K562 (cell line): ENCODE data around the gene SMG9. TPM values are rescaled to one million over a fixed set of nuclear protein-coding genes. Genes with fewer than 3 reads are reported as not detected.

ENCODE experiments used
- ATAC-seq: fragments of 200-7000 bp; cut with Tn5 transposase; 3 replicates; pipeline ENCODE4 v1.9.1; 2020; ENCODE audit warnings: moderate library complexity
- BruUV-seq: library from RNA; stranded (reverse); fragments of 400-500 nt; replicated peaks from 2 replicates; lab custom pipeline; 2021; lab: Mats Ljungman, UMichigan
- CTCF ChIA-PET: fragments of 300-600 bp; formaldehyde crosslinking; extraction: SDS; loops from one replicate; lab custom pipeline; 2021; ENCODE audit warnings: low intra/inter-chr PET ratio; lab: Yijun Ruan, JAX
- POLR2A ChIA-PET: fragments of 300-600, 350-650 bp; sonication (Branson Sonifier 250); formaldehyde crosslinking; extraction: SDS; loops from one replicate; lab custom pipeline; 2021; ENCODE audit warnings: antibody characterized with exemption, inconsistent platforms; lab: Yijun Ruan, JAX
- DNase-seq, 4 experiments: peaks; one replicate each; pipeline versions ENCODE4 v3.0.0 to v3.0.0-alpha.2; 2011 to 2018; ENCODE audit warnings: low spot score in 3 of 4, mixed read lengths in 3 of 4; ENCODE audit errors: extremely low read depth in 1 of 4
- FAIRE-seq: peaks from 2 replicates; lab custom pipeline; 2011; peaks lifted over from hg19 to GRCh38; lab: Jason Lieb, UNC
- H2AFZ ChIP-seq: 2 replicates; pipeline ENCODE4 v1.6.0; 2011; ENCODE audit warnings: low read depth, low read length, control low read depth, inconsistent platforms
- H3K27ac ChIP-seq: fragments of 200-600 bp; 3 replicates; pipeline ENCODE4 v1.8.0; 2011; ENCODE audit warnings: low read depth, mild to moderate bottlenecking, control low read depth, inconsistent platforms, low read length, moderate library complexity, mixed read lengths; ENCODE audit errors: extremely low read depth
- H3K27me3 ChIP-seq, 2 experiments: fragments of 300-600 bp in 1 of 2; 2 replicates in 1 of 2; 3 replicates in 1 of 2; pipeline versions ENCODE4 v1.6.0 to v1.8.0; 2011; ENCODE audit warnings: inconsistent platforms in 2 of 2, low read length in 2 of 2, mild to moderate bottlenecking in 1 of 2, mixed read lengths in 1 of 2, moderate library complexity in 1 of 2; ENCODE audit not compliant: control insufficient read depth in 2 of 2, insufficient read depth in 2 of 2
- H3K36me3 ChIP-seq: fragments of 300-600 bp; 3 replicates; pipeline ENCODE4 v1.8.0; 2011; ENCODE audit warnings: mild to moderate bottlenecking, low read length, inconsistent platforms; ENCODE audit not compliant: control insufficient read depth, insufficient read depth
- H3K4me1 ChIP-seq, 2 experiments: fragments of 200-600 bp in 1 of 2; replicated peaks in 1 of 2; 2 replicates in 1 of 2; 3 replicates in 1 of 2; pipeline versions ENCODE4 v1.5.1 to v1.8.0; 2011; ENCODE audit warnings: inconsistent platforms in 2 of 2, low read length in 2 of 2, mild to moderate bottlenecking in 1 of 2, mixed read lengths in 1 of 2, moderate library complexity in 1 of 2; ENCODE audit not compliant: control insufficient read depth in 2 of 2, insufficient read depth in 2 of 2
- H3K4me2 ChIP-seq: 2 replicates; pipeline ENCODE4 v1.6.1; 2011; ENCODE audit warnings: low read length, control low read depth, inconsistent platforms, mixed read lengths; ENCODE audit not compliant: insufficient read depth
- H3K4me3 ChIP-seq: fragments of 200-600 bp; sonication (generic), shearing (Covaris generic); 2 replicates; pipeline ENCODE4 v1.5.1; 2016; ENCODE audit warnings: control low read depth, inconsistent platforms
- H3K79me2 ChIP-seq: fragments of 200-600 bp; 3 replicates; pipeline ENCODE4 v1.8.0; 2011; ENCODE audit warnings: low read length, inconsistent platforms; ENCODE audit not compliant: control insufficient read depth, insufficient read depth
- H3K9ac ChIP-seq, 2 experiments: 2 replicates each; pipeline versions ENCODE4 v1.6.0 to v1.6.1; 2011; ENCODE audit warnings: low read depth in 2 of 2, low read length in 2 of 2, control low read depth in 1 of 2, inconsistent platforms in 1 of 2, mild to moderate bottlenecking in 1 of 2, mixed read lengths in 1 of 2; ENCODE audit not compliant: insufficient read depth in 1 of 2
- H3K9me1 ChIP-seq: one replicate; pipeline ENCODE4 v1.6.0; 2011; ENCODE audit warnings: inconsistent platforms, mild to moderate bottlenecking, low read length, moderate library complexity; ENCODE audit not compliant: control insufficient read depth, insufficient read depth
- H3K9me3 ChIP-seq: replicated peaks from 2 replicates; pipeline ENCODE4 v1.5.1; 2011; ENCODE audit warnings: low read depth, low read length, inconsistent platforms; ENCODE audit not compliant: control insufficient read depth, insufficient read depth
- H4K20me1 ChIP-seq: replicated peaks from 2 replicates; pipeline ENCODE4 v1.6.1; 2011; ENCODE audit warnings: low read length, inconsistent platforms, mixed read lengths; ENCODE audit not compliant: control insufficient read depth, insufficient read depth
- C11orf30 ChIP-seq: fragments of 450-650 bp; IDR thresholded peaks from 2 replicates; pipeline ENCODE4 v1.6.1; 2016; ENCODE audit warnings: low read depth, mild to moderate bottlenecking
- CREB3L1 ChIP-seq: fragments of 450-650 bp; IDR thresholded peaks from 2 replicates; pipeline ENCODE4 v1.6.1; 2014; ENCODE audit warnings: low read depth, mild to moderate bottlenecking, moderate library complexity, borderline replicate concordance
- CREB5 ChIP-seq: fragments of 250-450 bp; sonication (Bioruptor Pico); IDR thresholded peaks from 2 replicates; pipeline ENCODE4 v1.5.0; 2020; ENCODE audit warnings: mild to moderate bottlenecking
- FOSL1 ChIP-seq: fragments of 200-800 bp; sonication (Bioruptor generic); conservative IDR thresholded peaks from 2 replicates; pipeline ENCODE4 v1.6.1; 2016; ENCODE audit warnings: missing genetic modification characterization, missing compliant biosample characterization
- MIER1 ChIP-seq: fragments of 450-650 bp; IDR thresholded peaks from 2 replicates; pipeline ENCODE4 v1.6.1; 2016; ENCODE audit warnings: antibody characterized with exemption, mild to moderate bottlenecking, low read depth
- POLR2B ChIP-seq: fragments of 450-650 bp; IDR thresholded peaks from 2 replicates; pipeline ENCODE4 v1.6.1; 2018; ENCODE audit warnings: low read depth; ENCODE audit not compliant: partially characterized antibody
- RBBP5 ChIP-seq: fragments of 200-600 bp; sonication (generic); IDR thresholded peaks from 2 replicates; pipeline ENCODE4 v1.6.1; 2012; ENCODE audit warnings: borderline replicate concordance, mild to moderate bottlenecking, low read length, control low read depth, inconsistent platforms; ENCODE audit not compliant: insufficient read depth, poor library complexity, severe bottlenecking
- RFX7 ChIP-seq: fragments of 250-450 bp; sonication (Bioruptor Pico); IDR thresholded peaks from 2 replicates; pipeline ENCODE4 v1.5.1; 2021; ENCODE audit warnings: mild to moderate bottlenecking
- SOX6 ChIP-seq: fragments of 450-650 bp; IDR thresholded peaks from 2 replicates; pipeline ENCODE4 v1.6.1; 2014; ENCODE audit warnings: mild to moderate bottlenecking
- ZNF407 ChIP-seq: fragments of 450-650 bp; IDR thresholded peaks from 2 replicates; pipeline ENCODE4 v1.6.1; 2016; ENCODE audit warnings: low read depth
- WGBS: fragments of 100-300 bp; shearing (Covaris generic); methylation state at CpG from one replicate; pipeline ENCODE4 v1.1.6; 2016; ENCODE audit warnings: low coverage, mixed read lengths; ENCODE audit not compliant: insufficient coverage; ENCODE audit errors: missing lambda C conversion rate; 5-methylcytosine and 5-hydroxymethylcytosine counted together
- in situ Hi-C: fragments of 300-500 bp; cut with MboI; formaldehyde crosslinking; loops from 4 replicates; pipeline ENCODE4 v1.15.0; 2018; ENCODE audit warnings: inconsistent platforms, mixed read lengths
- intact Hi-C: fragments of 100-400 bp; cut with micrococcal nuclease; formaldehyde crosslinking; loops from 2 replicates; pipeline ENCODE4 v1.14.2; 2022
- polyA plus RNA-seq, 8 experiments: library from polyadenylated mRNA; depleted of rRNA in 4 of 8; stranded (reverse) in 5 of 8; unstranded in 3 of 8; fragments of >200 nt; fragmentation: Nextera tagmentation in 2 of 8; fragmentation: Illumina TruSeq in 1 of 8; extraction: Ambion mirVana in 2 of 8; extraction: Trizol in 1 of 8; gene quantifications; 2 replicates each; pipeline versions ENCODE4 v1.2.1 to v1.2.3, GENCODE V29; 2011 to 2014; ENCODE audit warnings: inconsistent platforms in 1 of 8, missing spikeins in 1 of 8
- total RNA-seq, 7 experiments: library from RNA; depleted of rRNA in 6 of 7; stranded (reverse); fragments of >200 nt in 6 of 7; fragmentation: Illumina TruSeq in 2 of 7; extraction: Trizol in 2 of 7; gene quantifications; 2 replicates each; pipeline versions ENCODE4 v1.2.1 to v1.2.3, GENCODE V29; 2011 to 2021; ENCODE audit warnings: low replicate concordance in 1 of 7

Gene SMG9
- total and polyA plus RNA-seq, 9 of the 15 experiments (the other 6 are each of a cell fraction or from before 2014, with no cell fraction given), result 1.7 to 79.7 (median 40.2) TPM

- Histone ChIP-seq H3K9ac (peak overlapping the region; percentile 52 to 93; a peak in 3 of 4 replicates), H3K4me1 (peaks cover 82 to 99% of the 10 kb centered on the region in 2 experiments), H3K27me3 (no peaks in the 10 kb centered on the region), H3K4me3 (peak overlapping the region; percentile 47), H2AFZ (0 out of 2 replicates have a peak overlapping the region, but pooled peaks have one; percentile 9), H3K79me2 (peaks cover 71% of the 10 kb centered on the region), H3K9me1 (no peaks in the 10 kb centered on the region), H4K20me1 (no peaks in the 10 kb centered on the region), H3K27ac (peak overlapping the region; percentile 83), H3K4me2 (peak overlapping the region; percentile 72), H3K36me3 (peaks cover 5% of the 10 kb centered on the region), H3K9me3 (no peaks in the 10 kb centered on the region)
- 31% methylated on average over 4 of the region's 16 CpGs for WGBS
- intact Hi-C loops (no loop called here), in situ Hi-C loops (no loop called here)
- DNase-seq (no peak), FAIRE-seq (no peak), ATAC-seq (no peak)
- ChIA-PET POLR2A (interaction anchor here (1.1 to 9.9 kb wide), 2 partner anchors 11 to 25 kb away, joined by 3 to 71 read pairs; partner anchors contain the start of gene SMG9), CTCF (interaction anchor here (0.7 to 0.8 kb wide), 2 partner anchors 13 to 34 kb away, joined by 3 to 5 read pairs; no protein-coding TSS in a partner anchor)
- BruUV-seq, result TSS peak; percentile 65
- TF ChIP-seq RFX7 (CRISPR knock-in tag) (no peak), RBBP5 (no peak), POLR2B (peak; percentile 16), FOSL1 (no peak), CREB5 (CRISPR knock-in tag) (no peak), ZNF407 (no peak), C11orf30 (no peak), CREB3L1 (no peak), SOX6 (no peak), MIER1 (no peak)
These were observed 24.5 kb upstream of the SMG9 start for GRCh38 chr19:43779147-43779819.
